Subcutaneous adipose tissue (tissue), 4 donors: ENCODE results near the gene SPATA21. TPM values are rescaled to one million over a fixed set of nuclear protein-coding genes. Genes with fewer than 3 reads are reported as not detected.

ENCODE experiments used
- total RNA-seq, 4 donors: library from RNA; depleted of rRNA; stranded (reverse); fragments of >200 nt; gene quantifications; one replicate each; pipeline ENCODE4 v1.1.0, GENCODE V29; 2016
- TF ChIP-seq, protein P1 (sequence below): fragments of 450-650 bp; IDR thresholded peaks from one replicate; pipeline ENCODE4 v1.5.1; 2016; ENCODE audit warnings: low read depth, mild to moderate bottlenecking, control low read depth, antibody characterized with exemption, moderate library complexity

SPATA21 gene
- total RNA-seq, 4 donors from 2014 or later = not detected

DNA sequence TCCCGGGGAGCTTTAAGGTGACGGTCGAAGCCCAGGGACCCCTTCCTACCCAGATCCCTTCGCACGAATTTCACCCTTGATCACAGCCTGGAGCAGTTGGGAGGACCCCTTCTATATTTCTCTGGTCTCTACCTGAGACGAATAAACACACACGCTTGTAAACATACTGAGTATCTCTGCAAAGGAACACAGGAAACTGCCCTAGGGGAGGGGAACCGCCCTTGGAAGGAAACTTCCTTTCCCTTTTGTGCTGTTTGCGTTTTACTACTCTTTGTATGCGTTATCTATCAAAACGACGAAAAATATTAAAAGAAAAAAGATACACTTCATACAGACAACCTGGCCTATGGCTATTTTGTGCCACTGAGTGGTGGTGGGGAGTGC, 4.0 kb upstream of the SPATA21 start:
- TF ChIP-seq, protein P1, sequence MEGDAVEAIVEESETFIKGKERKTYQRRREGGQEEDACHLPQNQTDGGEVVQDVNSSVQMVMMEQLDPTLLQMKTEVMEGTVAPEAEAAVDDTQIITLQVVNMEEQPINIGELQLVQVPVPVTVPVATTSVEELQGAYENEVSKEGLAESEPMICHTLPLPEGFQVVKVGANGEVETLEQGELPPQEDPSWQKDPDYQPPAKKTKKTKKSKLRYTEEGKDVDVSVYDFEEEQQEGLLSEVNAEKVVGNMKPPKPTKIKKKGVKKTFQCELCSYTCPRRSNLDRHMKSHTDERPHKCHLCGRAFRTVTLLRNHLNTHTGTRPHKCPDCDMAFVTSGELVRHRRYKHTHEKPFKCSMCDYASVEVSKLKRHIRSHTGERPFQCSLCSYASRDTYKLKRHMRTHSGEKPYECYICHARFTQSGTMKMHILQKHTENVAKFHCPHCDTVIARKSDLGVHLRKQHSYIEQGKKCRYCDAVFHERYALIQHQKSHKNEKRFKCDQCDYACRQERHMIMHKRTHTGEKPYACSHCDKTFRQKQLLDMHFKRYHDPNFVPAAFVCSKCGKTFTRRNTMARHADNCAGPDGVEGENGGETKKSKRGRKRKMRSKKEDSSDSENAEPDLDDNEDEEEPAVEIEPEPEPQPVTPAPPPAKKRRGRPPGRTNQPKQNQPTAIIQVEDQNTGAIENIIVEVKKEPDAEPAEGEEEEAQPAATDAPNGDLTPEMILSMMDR = no peak

DNA sequence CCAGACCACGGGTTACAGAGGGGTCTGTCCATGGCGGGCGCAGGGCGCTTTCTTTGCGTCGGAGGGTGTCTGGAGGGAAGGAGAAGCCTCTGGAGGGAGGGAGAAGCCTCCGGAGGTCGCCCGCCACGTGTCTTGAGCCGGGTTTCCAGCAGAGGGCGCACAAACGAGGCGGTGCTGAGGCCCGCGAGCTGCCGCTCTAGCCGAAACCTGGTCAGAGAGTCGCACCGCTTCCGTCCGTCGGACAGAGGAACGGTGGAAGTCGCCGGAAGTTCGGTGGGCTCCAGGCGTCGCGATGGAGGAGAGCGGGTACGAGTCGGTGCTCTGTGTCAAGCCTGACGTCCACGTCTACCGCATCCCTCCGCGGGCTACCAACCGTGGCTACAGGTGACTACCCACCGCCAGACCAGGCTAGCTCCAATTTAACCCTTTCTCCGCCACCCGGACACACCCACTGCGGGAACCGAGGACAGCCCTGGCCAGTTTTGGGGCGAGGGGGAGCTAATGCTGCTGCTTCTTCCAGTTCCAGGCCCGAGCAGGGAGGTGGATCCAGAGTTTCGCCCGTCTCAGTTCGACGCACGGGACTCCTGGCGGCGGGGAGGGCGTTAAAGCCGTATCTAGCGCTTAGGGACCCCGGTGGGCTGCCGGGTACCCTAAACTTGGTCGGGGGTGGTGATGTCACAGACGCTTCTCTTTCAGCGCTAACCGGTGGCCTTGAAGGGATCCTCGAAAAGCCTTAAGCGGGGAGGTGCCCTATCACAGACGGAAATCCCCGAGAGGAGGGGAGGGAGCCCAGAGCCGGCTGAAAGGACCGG, 3.5 kb upstream of the SPATA21 start, which contains the start of gene NECAP2:
TSS of gene NECAP2 (plus strand) at position 255 of the 812 bp plus-strand sequence. CDS start at position 293, 38 bp downstream.
- TF ChIP-seq, protein P1 = no peak

DNA sequence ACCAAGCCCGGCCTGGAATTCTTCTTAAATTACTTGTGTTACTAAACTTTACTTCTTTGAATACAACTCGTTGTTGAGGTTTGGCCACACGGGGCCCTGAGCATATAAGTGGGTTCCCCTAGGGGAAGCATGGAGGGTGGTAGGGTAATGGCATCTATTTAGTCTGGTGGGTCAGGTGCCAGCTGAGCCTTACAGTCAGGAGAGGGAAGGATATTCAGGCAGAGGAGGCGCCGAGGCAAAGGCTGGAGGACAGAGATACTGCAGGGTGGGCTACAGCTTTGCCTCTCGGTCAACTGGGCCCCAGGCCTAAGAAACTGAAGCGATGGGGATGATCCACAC, 2.9 kb upstream of the SPATA21 start:
- TF ChIP-seq, protein P1 = no peak

DNA sequence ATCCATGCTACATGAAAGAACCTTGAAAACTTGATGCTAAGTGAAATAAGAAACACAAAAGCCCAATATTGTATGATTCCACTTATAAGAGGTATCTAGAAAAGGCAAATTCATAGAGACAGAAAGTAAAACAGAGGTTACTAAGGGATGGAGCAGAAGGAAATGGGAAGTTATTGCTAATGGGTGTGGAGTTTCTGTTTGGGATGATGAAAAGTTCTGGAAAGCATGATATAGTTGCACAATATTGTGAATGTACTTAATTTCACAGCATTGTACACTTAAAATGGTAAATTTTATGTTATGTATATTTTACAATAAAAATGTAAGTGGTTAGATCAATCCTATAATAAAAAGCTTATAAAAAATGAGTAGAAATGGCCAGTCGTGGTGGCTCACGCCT, 1.7 kb upstream of the SPATA21 start:
- TF ChIP-seq, protein P1 = no peak

DNA sequence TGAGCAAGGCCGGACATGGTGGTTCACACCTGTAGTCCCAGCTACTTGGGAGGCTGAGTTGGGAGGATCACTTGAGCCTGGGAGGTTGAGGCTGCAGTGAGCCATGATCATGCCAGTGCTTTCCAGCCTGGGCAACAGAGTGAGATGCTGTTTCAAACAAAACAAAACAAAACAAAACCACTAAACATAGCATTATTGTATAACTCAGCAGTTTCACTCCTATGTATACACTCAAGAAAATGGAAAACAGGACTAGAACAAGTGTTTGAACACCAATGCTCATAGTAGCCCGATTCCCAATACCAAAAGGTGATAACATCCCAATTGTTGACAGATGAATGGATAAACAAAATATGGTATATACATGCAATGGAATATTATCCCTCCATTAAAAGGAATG, 1.3 kb upstream of the SPATA21 start:
- TF ChIP-seq, protein P1 = no peak

DNA sequence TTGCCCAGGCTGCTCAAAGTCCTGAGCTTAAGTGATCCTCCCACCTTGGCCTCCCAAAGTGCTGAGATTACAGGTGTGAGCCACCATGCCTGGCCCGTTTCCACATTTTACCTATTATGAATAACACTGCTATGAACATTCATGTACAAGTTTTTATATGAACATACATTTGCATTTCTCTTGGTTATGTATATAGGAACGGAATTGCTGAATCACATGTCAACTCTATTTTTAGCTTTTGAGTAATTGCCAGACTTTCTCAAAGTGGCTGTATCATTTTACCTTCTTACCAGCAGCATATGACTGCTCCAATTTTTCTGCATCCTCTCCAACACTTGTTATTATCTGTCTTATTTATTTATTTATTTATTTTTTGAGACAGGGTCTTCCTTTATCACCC, 2.7 kb downstream of the SPATA21 start:
- TF ChIP-seq, protein P1 = no peak

DNA sequence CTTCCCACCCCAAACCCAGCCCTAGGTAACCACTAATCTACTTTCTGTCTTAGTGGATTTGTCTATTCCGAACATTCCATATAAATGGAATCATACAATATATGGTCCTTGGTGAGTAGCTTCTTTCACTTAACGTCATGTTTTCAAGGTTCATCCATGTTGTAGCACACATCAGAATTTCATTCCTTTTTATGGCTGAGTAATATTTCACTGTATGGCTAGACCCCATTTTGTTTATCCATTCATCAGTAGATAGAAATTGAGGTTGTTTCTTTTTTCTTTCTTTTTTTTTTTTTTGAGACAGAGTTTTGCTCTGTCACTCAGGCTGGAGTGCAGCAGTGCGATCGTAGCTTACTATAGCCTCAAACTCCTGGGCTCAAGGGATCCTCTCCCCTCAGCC, 3.2 kb downstream of the SPATA21 start:
- TF ChIP-seq, protein P1 = no peak
